ENCODE data around the gene LILRB4. TPM values are rescaled to one million over a fixed set of nuclear protein-coding genes. Genes with fewer than 3 reads are reported as not detected.

Gene LILRB4
- total and polyA plus RNA-seq, 2 of the 4 experiments (the other 2 are of a cell fraction), result not detected

- BruUV-seq (replicated peaks), result no TSS peak
- H3K79me1 ChIP-seq (ENCODE audit: low read depth in 1 of 2, low read length in 2 of 2), result no peaks in the 10 kb centered on the region
- H4K8ac ChIP-seq (ENCODE audit: low read depth in 2 of 2, low read length in 2 of 2), result no peak overlapping the region
- no peak overlapping the region for H3K27ac ChIP-seq (ENCODE audit: insufficient read depth, low read length)
- H3K4me2 ChIP-seq (ENCODE audit: low read depth, low read length), result no peak overlapping the region
- ATAC-seq (ENCODE audit: low read depth) (no peak), DNase-seq (no peak)
- H2BK120ac ChIP-seq (ENCODE audit: low read depth, low read length), result no peak overlapping the region
- H3K23ac ChIP-seq (ENCODE audit: low read depth, low read length), result no peak overlapping the region
- no peak overlapping the region for H4K5ac ChIP-seq (ENCODE audit: low read depth, low read length)
- no peaks in the 10 kb centered on the region for H3K36me3 ChIP-seq (ENCODE audit: control insufficient read depth, insufficient read depth, low read length)
- no peak overlapping the region for H3K9ac ChIP-seq (ENCODE audit: low read depth, low read length)
- H2BK5ac ChIP-seq (ENCODE audit: low read depth, low read length, poor library complexity, severe bottlenecking), result no peak overlapping the region
- H2AK9ac ChIP-seq (replicated peaks; ENCODE audit: low read depth, low read length, poor library complexity), result no peak overlapping the region
- POLR2A ChIA-PET (ENCODE audit: unreplicated experiment), result no interaction called here
- H3K4me3 ChIP-seq (ENCODE audit: insufficient read depth, low read depth, low read length), result no peak overlapping the region
- H3K4ac ChIP-seq (ENCODE audit: low read depth, low read length), result no peak overlapping the region
- no peak overlapping the region for H3K18ac ChIP-seq (ENCODE audit: low read depth, low read length)
- WGBS, 2 experiments (ENCODE audit: extremely low coverage in 2 of 2, insufficient read length in 1 of 2), result no CpG with 5 or more reads among the region's 5 CpGs
- no peak overlapping the region for H3K14ac ChIP-seq (replicated peaks; ENCODE audit: low read depth, low read length)
- no peak overlapping the region for H3K56ac ChIP-seq (ENCODE audit: extremely low read depth, insufficient read depth, low read length)
- CTCF ChIA-PET, result interaction anchor here (0.6 kb wide), 1 partner anchor 652 kb away, joined by 3 read pairs; no protein-coding TSS in a partner anchor
- H3K9me1 ChIP-seq (ENCODE audit: insufficient read depth, low read length), result no peaks in the 10 kb centered on the region
- in situ Hi-C loops (cut with MboI; ENCODE audit: low sequenced_read_pairs), result no loop called here
- TF ChIP-seq ELK1 (IDR thresholded peaks at IDR 0.05; ENCODE audit: borderline replicate concordance, low read depth, low read length), result no peak
- TF ChIP-seq CHD1 (IDR thresholded peaks at IDR 0.05; ENCODE audit: low read depth, low read length), result no peak
- no peak for TF ChIP-seq MAZ (IDR thresholded peaks at IDR 0.05; ENCODE audit: borderline replicate concordance, low read depth, low read length)
- TF ChIP-seq CEBPB (IDR thresholded peaks at IDR 0.05; ENCODE audit: low read depth, low read length), result no peak
- dilution Hi-C loops (cut with HindIII; ENCODE audit: low sequenced_read_pairs, unreplicated experiment), result no loop called here
- H2AK5ac ChIP-seq (ENCODE audit: low read depth, low read length), result no peak overlapping the region
- no peak overlapping the region for H2BK15ac ChIP-seq (ENCODE audit: low read depth, low read length)
- no peak overlapping the region for H2AFZ ChIP-seq (replicated peaks; ENCODE audit: low read length, poor library complexity)
- H3K27me3 ChIP-seq (ENCODE audit: control insufficient read depth, insufficient read depth, low read length), result no peaks in the 10 kb centered on the region
- no peak overlapping the region for H4K91ac ChIP-seq (ENCODE audit: insufficient read depth, low read depth, low read length)
- no peaks in the 10 kb centered on the region for H4K20me1 ChIP-seq (ENCODE audit: insufficient read depth, low read length)
- no peaks in the 10 kb centered on the region for H3K4me1 ChIP-seq (ENCODE audit: control insufficient read depth, insufficient read depth, low read length)
- H3K9me3 ChIP-seq (ENCODE audit: control insufficient read depth, insufficient read depth, low read length), result peaks cover 5% of the 10 kb centered on the region
- intact Hi-C loops (cut with micrococcal nuclease), result no loop called here
- H2BK20ac ChIP-seq (ENCODE audit: low read depth, low read length), result no peak overlapping the region
Observed at GRCh38 chr19:54616821-54617560, 45.8 kb upstream of the LILRB4 start.

Measured in IMR-90 (cell line).